CD8-positive, alpha-beta memory T cell (primary cell): Measurements from ENCODE around the gene PLAAT5. TPM values are rescaled to one million over a fixed set of nuclear protein-coding genes. Genes with fewer than 3 reads are reported as not detected.

Experiments
- polyA plus RNA-seq: library from polyadenylated mRNA; unstranded; fragments of 300-500 nt; fragmentation: Illumina TruSeq; gene quantifications from one replicate; pipeline ENCODE4 v1.2.3, GENCODE V29; 2021
- total RNA-seq, 2 experiments: library from RNA; stranded (reverse); gene quantifications; one replicate each; pipeline ENCODE4 v1.2.3, GENCODE V29; 2021

Gene PLAAT5
- total and polyA plus RNA-seq, 3 experiments from 2014 or later, result 0.26 to 0.89 TPM; not detected in 1

Other genes with a start within 250 kb of the PLAAT5 start
- gene SLC22A25, start 247.6 kb downstream of the PLAAT5 start, total RNA-seq, result not detected
- not detected for gene SLC22A25, start 247.6 kb downstream of the PLAAT5 start, polyA plus RNA-seq
- not detected for gene SLC22A9, start 121.4 kb downstream of the PLAAT5 start, total RNA-seq
- gene SLC22A9, start 121.4 kb downstream of the PLAAT5 start, polyA plus RNA-seq, result not detected
- gene LGALS12, start 14.9 kb upstream of the PLAAT5 start, total RNA-seq, result not detected
- not detected for gene LGALS12, start 14.9 kb upstream of the PLAAT5 start, polyA plus RNA-seq
- gene PLAAT4, start 45.6 kb upstream of the PLAAT5 start, total RNA-seq, result 10 to 100 TPM; 20.5 to 21.8 TPM
- 612 TPM for gene PLAAT4, start 45.6 kb upstream of the PLAAT5 start, polyA plus RNA-seq
- under 1 TPM in 1 of 2 experiments, not detected in 1; 0.31 TPM for gene PLAAT2, start 72.2 kb upstream of the PLAAT5 start, total RNA-seq
- not detected for gene PLAAT2, start 72.2 kb upstream of the PLAAT5 start, polyA plus RNA-seq
- gene PLAAT3, start 123.3 kb upstream of the PLAAT5 start, total RNA-seq, result 10 to 100 TPM; 13.9 to 16.0 TPM
- 39.5 TPM for gene PLAAT3, start 123.3 kb upstream of the PLAAT5 start, polyA plus RNA-seq
- 10 to 100 TPM; 41.9 to 42.1 TPM for gene ATL3, start 180.2 kb upstream of the PLAAT5 start, total RNA-seq
- 21.5 TPM for gene ATL3, start 180.2 kb upstream of the PLAAT5 start, polyA plus RNA-seq
- 10 to 100 TPM; 46.5 to 48.5 TPM for gene RTN3, start 190.3 kb upstream of the PLAAT5 start, total RNA-seq
- 48.4 TPM for gene RTN3, start 190.3 kb upstream of the PLAAT5 start, polyA plus RNA-seq